ENCODE results near the gene DAB2IP. TPM values are rescaled to one million over a fixed set of nuclear protein-coding genes. Genes with fewer than 3 reads are reported as not detected.

The DAB2IP gene
- polyA plus RNA-seq, 1 donor (not counting 4 experiments of a cell fraction or from before 2014, with no cell fraction given) = 28.6 TPM

DNA sequence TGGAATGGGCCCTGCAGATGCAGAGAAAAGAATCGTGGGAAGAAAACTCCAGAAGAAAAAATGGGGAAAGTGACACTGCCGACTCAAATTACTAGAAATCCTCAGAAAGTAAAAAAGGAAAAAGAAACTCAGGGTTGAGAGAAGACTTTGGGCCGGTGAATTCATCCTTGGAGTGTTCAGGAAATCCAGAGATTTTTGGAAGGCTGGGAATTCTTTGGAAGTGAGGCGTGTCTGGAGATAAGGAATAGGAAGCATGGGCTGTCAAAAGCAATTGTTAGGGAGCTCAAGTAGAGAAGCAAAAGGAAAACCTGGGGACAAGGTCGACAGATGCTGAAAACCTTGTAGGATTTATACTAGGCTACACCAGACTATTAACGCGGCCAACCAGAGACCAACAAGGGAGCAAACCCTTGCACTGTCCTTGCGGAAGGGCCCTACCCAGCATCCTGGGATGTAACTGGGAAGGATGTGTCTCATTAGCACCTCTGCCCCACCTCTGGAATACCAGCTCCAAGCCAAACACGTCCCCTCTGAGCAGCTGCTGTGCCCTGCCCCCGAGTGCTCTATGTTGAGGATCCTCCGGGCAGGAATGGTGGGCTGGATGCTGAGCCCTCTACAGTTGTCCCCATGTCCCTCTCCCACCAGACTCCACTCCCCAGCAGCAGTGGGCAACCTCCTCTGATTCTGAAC is 11.6 kb downstream of the DAB2IP start:
- Histone ChIP-seq H3K9ac (ENCODE audit: control insufficient read depth, extremely low read depth, insufficient read depth, low read length) (no peak overlapping the region), H3K4me1 (ENCODE audit: control insufficient read depth, extremely low read depth, insufficient read depth, low read length) (no peaks in the 10 kb centered on the region), H3K4me3 (ENCODE audit: control insufficient read depth in 2 of 3, extremely low read depth in 1 of 3, insufficient read depth in 2 of 3, low read depth in 1 of 3, low read length in 3 of 3) (no peak overlapping the region), H3K9me3 (ENCODE audit: control insufficient read depth, low read depth, low read length) (no peaks in the 10 kb centered on the region), H3K36me3 (ENCODE audit: control insufficient read depth in 2 of 2, extremely low read depth in 1 of 2, insufficient read depth in 2 of 2, low read length in 2 of 2) (no peaks in the 10 kb centered on the region), H3K9me1 (ENCODE audit: control insufficient read depth, extremely low read depth, insufficient read depth, low read length) (no peaks in the 10 kb centered on the region), H3K27me3 (ENCODE audit: control insufficient read depth, extremely low read depth, insufficient read depth, low read length) (peaks cover 15% of the 10 kb centered on the region), H4K20me1 (ENCODE audit: control insufficient read depth, extremely low read depth, insufficient read depth, low read length) (no peaks in the 10 kb centered on the region), H2AFZ (ENCODE audit: control insufficient read depth, low read length) (no peak overlapping the region), H3K27ac (ENCODE audit: control insufficient read depth, insufficient read depth, low read length) (no peak overlapping the region), H3K79me2 (ENCODE audit: control insufficient read depth, insufficient read depth, low read length) (no peaks in the 10 kb centered on the region), H3K4me2 (ENCODE audit: control insufficient read depth, extremely low read depth, insufficient read depth, low read depth, low read length) (no peak overlapping the region)
- DNase-seq (ENCODE audit: low read depth, low spot score) (no peak), FAIRE-seq (no peak)
- TF ChIP-seq EZH2 (IDR thresholded peaks at IDR 0.05; ENCODE audit: low read length) = no peak
- TF ChIP-seq, protein P1, sequence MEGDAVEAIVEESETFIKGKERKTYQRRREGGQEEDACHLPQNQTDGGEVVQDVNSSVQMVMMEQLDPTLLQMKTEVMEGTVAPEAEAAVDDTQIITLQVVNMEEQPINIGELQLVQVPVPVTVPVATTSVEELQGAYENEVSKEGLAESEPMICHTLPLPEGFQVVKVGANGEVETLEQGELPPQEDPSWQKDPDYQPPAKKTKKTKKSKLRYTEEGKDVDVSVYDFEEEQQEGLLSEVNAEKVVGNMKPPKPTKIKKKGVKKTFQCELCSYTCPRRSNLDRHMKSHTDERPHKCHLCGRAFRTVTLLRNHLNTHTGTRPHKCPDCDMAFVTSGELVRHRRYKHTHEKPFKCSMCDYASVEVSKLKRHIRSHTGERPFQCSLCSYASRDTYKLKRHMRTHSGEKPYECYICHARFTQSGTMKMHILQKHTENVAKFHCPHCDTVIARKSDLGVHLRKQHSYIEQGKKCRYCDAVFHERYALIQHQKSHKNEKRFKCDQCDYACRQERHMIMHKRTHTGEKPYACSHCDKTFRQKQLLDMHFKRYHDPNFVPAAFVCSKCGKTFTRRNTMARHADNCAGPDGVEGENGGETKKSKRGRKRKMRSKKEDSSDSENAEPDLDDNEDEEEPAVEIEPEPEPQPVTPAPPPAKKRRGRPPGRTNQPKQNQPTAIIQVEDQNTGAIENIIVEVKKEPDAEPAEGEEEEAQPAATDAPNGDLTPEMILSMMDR (optimal IDR thresholded peaks at IDR 0.05 in 1 of 3, IDR thresholded peaks at IDR 0.05 in 1 of 3, conservative IDR thresholded peaks at IDR 0.05 in 1 of 3; ENCODE audit: extremely low read depth in 1 of 3, insufficient read depth in 2 of 3, low read length in 3 of 3) = no peak
- dilution Hi-C loops (cut with MboI; ENCODE audit: extremely low pct_ligation_motif_present, low sequenced_read_pairs) = no loop called here

DNA sequence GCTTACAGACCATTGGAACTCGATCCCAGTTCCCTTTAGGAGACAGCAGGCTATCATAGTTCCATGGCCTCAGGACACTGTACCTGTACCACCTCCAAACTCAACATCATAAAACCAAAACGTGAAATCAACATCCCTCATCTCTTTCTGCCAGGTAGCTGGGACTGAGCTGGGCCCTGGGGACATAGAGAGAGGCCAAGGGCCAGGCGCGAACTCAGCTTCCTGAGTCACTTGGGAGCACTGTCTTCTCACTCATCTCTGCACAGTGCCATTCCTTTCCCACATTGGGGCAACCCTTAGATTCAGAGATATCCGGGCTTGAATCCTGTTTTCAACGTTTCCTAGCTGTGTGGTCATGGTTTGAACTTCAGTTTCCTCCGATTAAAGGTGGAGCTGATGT is 12.2 kb downstream of the DAB2IP start:
- no peak for DNase-seq (ENCODE audit: low read depth, low spot score)
- H3K27me3 ChIP-seq (ENCODE audit: control insufficient read depth, extremely low read depth, insufficient read depth, low read length) = peaks cover 15% of the 10 kb centered on the region
- no peaks in the 10 kb centered on the region for H3K9me1 ChIP-seq (ENCODE audit: control insufficient read depth, extremely low read depth, insufficient read depth, low read length)
- no peaks in the 10 kb centered on the region for H3K9me3 ChIP-seq (ENCODE audit: control insufficient read depth, low read depth, low read length)
- H2AFZ ChIP-seq (ENCODE audit: control insufficient read depth, low read length) = no peak overlapping the region
- no peak for TF ChIP-seq EZH2 (IDR thresholded peaks at IDR 0.05; ENCODE audit: low read length)
- TF ChIP-seq, protein P1 (optimal IDR thresholded peaks at IDR 0.05 in 1 of 3, IDR thresholded peaks at IDR 0.05 in 1 of 3, conservative IDR thresholded peaks at IDR 0.05 in 1 of 3; ENCODE audit: extremely low read depth in 1 of 3, insufficient read depth in 2 of 3, low read length in 3 of 3) = no peak
- H3K4me1 ChIP-seq (ENCODE audit: control insufficient read depth, extremely low read depth, insufficient read depth, low read length) = no peaks in the 10 kb centered on the region
- H3K36me3 ChIP-seq (ENCODE audit: control insufficient read depth in 2 of 2, extremely low read depth in 1 of 2, insufficient read depth in 2 of 2, low read length in 2 of 2) = no peaks in the 10 kb centered on the region
- dilution Hi-C loops (cut with MboI; ENCODE audit: extremely low pct_ligation_motif_present, low sequenced_read_pairs) = no loop called here
- H3K27ac ChIP-seq (ENCODE audit: control insufficient read depth, insufficient read depth, low read length) = no peak overlapping the region
- no peak for FAIRE-seq
- no peak overlapping the region for H3K4me3 ChIP-seq (ENCODE audit: control insufficient read depth in 2 of 3, extremely low read depth in 1 of 3, insufficient read depth in 2 of 3, low read depth in 1 of 3, low read length in 3 of 3)
- H4K20me1 ChIP-seq (ENCODE audit: control insufficient read depth, extremely low read depth, insufficient read depth, low read length) = no peaks in the 10 kb centered on the region
- H3K9ac ChIP-seq (ENCODE audit: control insufficient read depth, extremely low read depth, insufficient read depth, low read length) = no peak overlapping the region
- no peak overlapping the region for H3K4me2 ChIP-seq (ENCODE audit: control insufficient read depth, extremely low read depth, insufficient read depth, low read depth, low read length)
- H3K79me2 ChIP-seq (ENCODE audit: control insufficient read depth, insufficient read depth, low read length) = no peaks in the 10 kb centered on the region
